Heart right ventricle (tissue), 16 donors: ENCODE results near the gene LRCH1. TPM values are rescaled to one million over a fixed set of nuclear protein-coding genes. Genes with fewer than 3 reads are reported as not detected.

Experiments used
- ATAC-seq, 8 donors: fragments of 200-7000 bp; cut with Tn5 transposase; one replicate each; pipeline ENCODE4 v1.9.1; 2020; ENCODE audit warnings: mild to moderate bottlenecking in 8 of 8, moderate library complexity in 8 of 8, moderate number of reproducible peaks in 1 of 8
- DNase-seq, 2 donors: peaks; one replicate each; pipeline ENCODE4 v3.0.0-alpha.2; 2020
- H3K27ac ChIP-seq, 10 donors: fragments of 200-600 bp; sonication (generic) in 2 of 10; one replicate each; pipeline versions ENCODE4 v1.5.0 to v1.8.0; 2020 to 2022; ENCODE audit warnings: mild to moderate bottlenecking in 3 of 10
- H3K27me3 ChIP-seq, 7 donors: fragments of 200-600 bp; one replicate each; pipeline ENCODE4 v1.8.0; 2021 to 2022; ENCODE audit warnings: mild to moderate bottlenecking in 2 of 7
- H3K36me3 ChIP-seq, 9 donors: fragments of 200-600 bp; sonication (generic) in 1 of 9; one replicate each; pipeline versions ENCODE4 v1.5.0 to v1.8.0; 2020 to 2022; ENCODE audit warnings: mild to moderate bottlenecking in 2 of 9
- H3K4me1 ChIP-seq, 9 donors: fragments of 200-600 bp; sonication (generic) in 1 of 9; one replicate each; pipeline versions ENCODE4 v1.5.0 to v1.8.0; 2020 to 2022; ENCODE audit warnings: mild to moderate bottlenecking in 4 of 9
- H3K4me3 ChIP-seq, 10 donors: fragments of 200-600 bp; sonication (generic) in 2 of 10; one replicate each; pipeline versions ENCODE4 v1.5.0 to v1.8.0; 2020 to 2022; ENCODE audit warnings: mild to moderate bottlenecking in 7 of 10, moderate library complexity in 2 of 10
- H3K9me3 ChIP-seq, 11 donors: fragments of 200-600 bp in 10 of 11; sonication (generic) in 2 of 11; one replicate each; pipeline versions ENCODE4 v1.5.0 to v1.8.0; 2013 to 2022; ENCODE audit warnings: mild to moderate bottlenecking in 2 of 11, control low read depth in 1 of 11, moderate library complexity in 1 of 11
- WGBS, 2 donors: extraction: QIAGEN DNeasy Blood & Tissue Kit; methylation state at CpG; one replicate each; pipeline ENCODE4 v1.1.7; 2013; ENCODE audit warnings: inconsistent platforms in 1 of 2; 5-methylcytosine and 5-hydroxymethylcytosine counted together
- intact Hi-C, 10 donors: fragments of 100-400 bp; cut with DNase I; formaldehyde crosslinking; loops; one replicate each; pipeline versions ENCODE4 v1.11.1 to v1.14.2; 2022
- polyA plus RNA-seq, 2 donors: library from polyadenylated mRNA; stranded (reverse); fragments of 200-250 nt; gene quantifications; one replicate each; pipeline ENCODE4 v1.2.3, GENCODE V29; 2013
- total RNA-seq, 10 donors: library from RNA; stranded (reverse); fragmentation: NEBNext Ultra II Directional in 3 of 10; extraction: Animal tissue kit (Norgen Biotek cat#: 25700) in 3 of 10; gene quantifications; one replicate each; pipeline versions ENCODE4 v1.2.1 to v1.2.4, GENCODE V29; 2021 to 2023
- TF ChIP-seq, protein P1 (sequence below), 9 donors: fragments of 200-600 bp; sonication (generic) in 2 of 9; IDR thresholded peaks; one replicate each; pipeline versions ENCODE4 v1.5.0 to v1.8.0; 2021 to 2022; ENCODE audit warnings: antibody characterized with exemption in 9 of 9, mild to moderate bottlenecking in 5 of 9, moderate library complexity in 1 of 9
- donor health status: Arrhythmogenic right ventricular cardiomyopathy.
- donor health status: ischemic (EF 13 %, LVEDD 7.1; RV severe dilation, severe dysfunction).
- donor health status: healthy with polysubstance abuse.
- donor health status: DM: no; HTN: yes; CAD: no.
- donor health status: DM: no; HTN: no; CAD: no.
- donor health status: ischemic (EF 25% LVEDD 6.9; RV normal size, moderate dysfunction).
- donor health status: ischemic (EF 25% LVEDD 5.7; RV mildly dilated, moderate dysfunction).
- donor health status: healthy.
- donor health status: DM: yes; HTN: yes; CAD: no.
- donor health status: Ischemic cardiomyopathy.
- donor health status: ischemic (EF 35%, LVEDD 5.7; RV mildly dilated, moderate dysfunction).
- donor health status: nonischemic (EF 11% LVEDD 7.7; RV severe dilation, severe dysfunction).
- donor health status: DM: yes; HTN: yes; CAD: no.
- donor health status: PGD.
- donor health status: ischemic (EF 29% LVEDD 5.4; RV normal size, mild dysfunction).
- donor health status: nonischemic (EF 23%, LVEDD 6.1; RV moderate dilation, normal function).

The LRCH1 gene
- total and polyA plus RNA-seq, 12 donors, result 4.1 to 20.3 (median 13.1) TPM

DNA sequence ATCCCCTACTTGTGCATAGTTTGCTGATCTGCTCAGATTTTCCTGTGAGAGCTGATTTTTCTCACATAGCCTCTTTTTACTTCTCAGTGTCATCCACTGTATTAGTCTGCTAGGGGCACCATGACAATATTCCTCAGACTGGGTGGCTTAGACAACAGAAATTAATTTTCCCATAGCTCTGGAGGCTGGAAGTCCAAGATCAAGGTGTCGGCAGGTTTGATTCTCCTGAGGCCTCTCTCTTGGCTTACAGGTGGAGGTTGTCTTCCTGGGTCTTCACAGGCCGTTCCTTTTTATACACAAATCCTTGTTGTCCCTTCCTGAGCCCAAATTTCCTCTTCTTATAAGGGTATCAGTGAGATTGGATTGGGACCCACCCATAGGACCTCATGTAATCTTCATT lies 9.2 kb downstream of the LRCH1 start:
- TF ChIP-seq, protein P1, sequence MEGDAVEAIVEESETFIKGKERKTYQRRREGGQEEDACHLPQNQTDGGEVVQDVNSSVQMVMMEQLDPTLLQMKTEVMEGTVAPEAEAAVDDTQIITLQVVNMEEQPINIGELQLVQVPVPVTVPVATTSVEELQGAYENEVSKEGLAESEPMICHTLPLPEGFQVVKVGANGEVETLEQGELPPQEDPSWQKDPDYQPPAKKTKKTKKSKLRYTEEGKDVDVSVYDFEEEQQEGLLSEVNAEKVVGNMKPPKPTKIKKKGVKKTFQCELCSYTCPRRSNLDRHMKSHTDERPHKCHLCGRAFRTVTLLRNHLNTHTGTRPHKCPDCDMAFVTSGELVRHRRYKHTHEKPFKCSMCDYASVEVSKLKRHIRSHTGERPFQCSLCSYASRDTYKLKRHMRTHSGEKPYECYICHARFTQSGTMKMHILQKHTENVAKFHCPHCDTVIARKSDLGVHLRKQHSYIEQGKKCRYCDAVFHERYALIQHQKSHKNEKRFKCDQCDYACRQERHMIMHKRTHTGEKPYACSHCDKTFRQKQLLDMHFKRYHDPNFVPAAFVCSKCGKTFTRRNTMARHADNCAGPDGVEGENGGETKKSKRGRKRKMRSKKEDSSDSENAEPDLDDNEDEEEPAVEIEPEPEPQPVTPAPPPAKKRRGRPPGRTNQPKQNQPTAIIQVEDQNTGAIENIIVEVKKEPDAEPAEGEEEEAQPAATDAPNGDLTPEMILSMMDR (IDR thresholded peaks at IDR 0.05), result no peak
- no peaks in the 10 kb centered on the region for H3K36me3 ChIP-seq
- 95 to 97% methylated on average over 2 of the region's 2 CpGs for WGBS, 2 donors
- H3K4me1 ChIP-seq, result peaks cover 5 to 85% (median 49%) of the 10 kb centered on the region in 9 donors
- intact Hi-C loops, result no loop called here
- DNase-seq, result no peak
- H3K4me3 ChIP-seq, result no peak overlapping the region
- no peak for ATAC-seq
- H3K9me3 ChIP-seq, result no peaks in the 10 kb centered on the region
- H3K27me3 ChIP-seq, result no peaks in the 10 kb centered on the region
- H3K27ac ChIP-seq, result no peak overlapping the region

DNA sequence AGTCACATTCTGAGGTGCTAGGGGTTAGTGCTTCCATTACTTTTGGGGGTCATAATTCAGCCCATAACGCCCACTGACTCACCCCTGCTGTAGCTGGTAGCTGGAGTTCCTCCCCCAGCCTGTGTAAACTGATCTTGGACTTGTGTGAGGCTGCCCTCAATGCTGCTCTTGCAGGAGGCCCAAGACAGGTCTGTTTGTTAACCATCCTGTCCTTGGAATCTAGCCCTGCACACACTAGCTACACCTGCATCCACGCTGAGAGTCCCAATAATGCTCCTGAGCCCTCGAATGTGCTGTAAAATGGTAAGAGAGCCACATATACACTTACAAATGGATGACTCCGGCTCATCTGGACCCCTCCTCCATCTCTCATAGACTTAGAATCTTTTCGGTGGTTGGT lies 9.6 kb downstream of the LRCH1 start:
- TF ChIP-seq, protein P1 (IDR thresholded peaks at IDR 0.05), result no peak
- Histone ChIP-seq H3K36me3 (no peaks in the 10 kb centered on the region), H3K4me3 (no peak overlapping the region), H3K27ac (no peak overlapping the region), H3K27me3 (no peaks in the 10 kb centered on the region), H3K9me3 (no peaks in the 10 kb centered on the region), H3K4me1 (peaks cover 5 to 87% (median 50%) of the 10 kb centered on the region in 9 donors)
- intact Hi-C loops, result no loop called here
- 90 to 91% methylated on average over 5 of the region's 5 CpGs for WGBS, 2 donors
- ATAC-seq (peak in 1 of 8 donors; percentile 40), DNase-seq (no peak)

DNA sequence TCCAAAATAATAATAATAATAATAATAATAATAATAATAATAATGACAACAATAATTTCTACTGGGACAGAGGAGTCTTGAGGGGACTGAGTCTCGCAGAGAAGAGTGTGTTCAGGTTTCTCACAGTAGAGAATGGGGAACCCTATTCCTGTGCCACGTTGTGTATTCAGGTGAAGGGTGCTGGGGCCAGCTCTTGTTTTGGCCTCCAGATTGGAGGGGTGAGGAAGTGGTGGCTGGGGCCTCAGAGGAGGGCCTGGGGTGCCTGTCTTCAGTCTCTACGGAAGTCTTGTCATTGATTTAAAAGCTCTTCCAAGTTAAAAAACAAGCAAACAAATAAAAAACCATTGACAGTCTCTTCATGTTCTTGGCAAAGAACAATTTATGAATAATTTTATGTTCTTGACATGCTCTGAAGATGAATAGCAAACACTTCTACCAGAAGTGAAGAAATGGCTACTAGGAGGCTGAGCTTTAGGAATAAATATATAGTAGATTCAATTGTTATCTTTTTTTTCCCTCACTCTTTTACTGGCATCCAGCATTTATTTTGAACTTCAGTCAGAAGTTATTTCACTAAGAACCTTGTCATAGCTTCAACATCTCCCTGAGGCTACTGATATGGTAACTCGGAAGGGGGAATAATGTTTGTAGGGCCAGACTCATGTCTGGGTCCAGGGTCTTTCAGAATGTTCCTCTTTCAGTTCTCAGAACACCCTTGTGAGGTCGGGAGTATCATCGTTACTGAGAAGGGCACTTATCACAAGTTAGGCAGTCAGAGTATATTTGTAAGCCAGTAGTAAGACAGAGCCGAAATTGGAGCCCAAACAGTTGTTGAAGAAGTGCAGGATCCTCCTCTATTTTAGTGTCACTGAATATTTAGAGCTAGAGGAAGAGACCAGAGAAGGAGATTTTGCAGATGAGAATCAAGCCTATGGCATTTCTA lies 13.1 kb downstream of the LRCH1 start:
- intact Hi-C loops, result no loop called here
- WGBS, 2 donors, result 45 to 52% methylated on average over 7 of the region's 7 CpGs
- Histone ChIP-seq H3K9me3 (no peaks in the 10 kb centered on the region), H3K27me3 (no peaks in the 10 kb centered on the region), H3K27ac (peak overlapping the region in 2 of 10 donors; percentile 11 to 20), H3K36me3 (no peaks in the 10 kb centered on the region), H3K4me3 (no peak overlapping the region), H3K4me1 (peaks cover 5 to 92% (median 60%) of the 10 kb centered on the region in 9 donors)
- TF ChIP-seq, protein P1 (IDR thresholded peaks at IDR 0.05), result no peak
- ATAC-seq, result peak in 1 of 8 donors; percentile 27
- DNase-seq, result no peak

DNA sequence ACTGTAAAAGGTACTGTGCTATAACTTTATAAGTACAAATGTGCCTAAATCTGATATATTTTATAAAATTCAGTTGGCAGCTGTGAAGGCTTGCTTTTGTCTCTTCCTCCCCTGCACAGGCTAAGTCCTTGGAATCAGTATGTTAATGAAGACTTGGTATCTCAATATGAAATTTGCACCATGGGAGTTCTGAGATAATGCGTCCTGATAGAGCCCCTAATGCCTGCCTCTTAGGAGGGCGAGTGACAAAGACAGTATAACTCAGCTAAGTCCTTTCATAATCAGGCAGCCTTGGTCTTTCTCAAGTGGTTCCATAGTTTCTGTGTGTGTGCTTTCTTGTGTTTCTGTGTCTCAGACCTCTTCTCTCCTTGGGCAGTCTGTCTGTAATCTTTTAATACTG lies 14.7 kb downstream of the LRCH1 start:
- no peaks in the 10 kb centered on the region for H3K9me3 ChIP-seq
- 91 to 92% methylated on average over 2 of the region's 2 CpGs for whole genome bisulfite sequencing, 2 donors
- DNase-seq (no peak), ATAC-seq (no peak)
- intact Hi-C loops, result no loop called here
- TF ChIP-seq, protein P1 (IDR thresholded peaks at IDR 0.05), result no peak
- H3K4me3 ChIP-seq, result no peak overlapping the region
- no peaks in the 10 kb centered on the region for H3K27me3 ChIP-seq
- H3K27ac ChIP-seq, result no peak overlapping the region
- no peaks in the 10 kb centered on the region for H3K36me3 ChIP-seq
- peaks cover 9 to 92% (median 66%) of the 10 kb centered on the region in 9 donors for H3K4me1 ChIP-seq
